HL-60 (cell line): ENCODE measurements around the gene LEUTX.

Source experiments
- CTCF ChIP-seq: IDR thresholded peaks from one replicate; pipeline ENCODE4 v1.5.1; 2011; ENCODE audit warnings: low read length, control low read depth, inconsistent platforms; ENCODE audit not compliant: insufficient read depth
- POLR2AphosphoS5 ChIP-seq: IDR thresholded peaks from 2 replicates; pipeline ENCODE4 v1.6.1; 2012; ENCODE audit warnings: low read depth
- REST ChIP-seq: IDR thresholded peaks from 2 replicates; pipeline ENCODE4 v1.6.1; 2012; ENCODE audit warnings: low read depth; ENCODE audit not compliant: insufficient replicate concordance

GRCh38 chr19:39788244-39788643 is 9.6 kb downstream of the LEUTX start:
- TF ChIP-seq REST = no peak
- no peak for TF ChIP-seq CTCF
- no peak for TF ChIP-seq POLR2AphosphoS5
